GM18867 (cell line): ENCODE results near the gene SLC22A7.

Source experiments
- ATAC-seq: cut with Tn5 transposase; IDR thresholded peaks from one replicate; pipeline ENCODE4 v1.9.1; 2021; ENCODE audit warnings: mild to moderate bottlenecking, moderate library complexity; ENCODE audit not compliant: unreplicated experiment

Gene SLC22A7

DNA sequence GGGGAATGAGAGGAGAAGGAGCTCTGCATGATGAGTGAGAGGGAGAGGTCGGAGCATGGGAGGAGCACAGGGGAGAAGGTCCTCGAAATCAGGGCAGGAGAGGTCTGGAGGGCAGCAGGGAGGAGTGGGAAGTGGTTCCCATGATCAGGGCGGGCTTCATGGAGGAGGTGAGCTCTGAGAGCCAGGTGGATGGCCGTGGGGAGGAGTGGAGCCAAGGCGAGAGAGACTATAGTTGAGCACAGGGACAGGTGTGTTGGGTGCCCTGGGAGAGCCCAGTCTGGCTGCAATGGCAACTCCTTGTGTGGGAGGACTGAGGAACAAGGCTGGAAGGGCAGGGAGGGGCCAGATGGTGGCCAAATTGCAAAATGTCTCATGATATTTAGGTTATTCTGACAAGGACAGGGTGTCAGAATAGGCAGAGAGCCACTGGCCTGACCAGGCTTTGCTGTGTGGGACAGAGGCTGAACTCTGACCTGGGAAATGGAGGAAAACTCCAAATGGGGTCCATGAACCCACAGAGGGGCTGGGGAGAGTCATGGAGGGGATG lies 33.4 kb upstream of the SLC22A7 start:
- no peak for ATAC-seq

DNA sequence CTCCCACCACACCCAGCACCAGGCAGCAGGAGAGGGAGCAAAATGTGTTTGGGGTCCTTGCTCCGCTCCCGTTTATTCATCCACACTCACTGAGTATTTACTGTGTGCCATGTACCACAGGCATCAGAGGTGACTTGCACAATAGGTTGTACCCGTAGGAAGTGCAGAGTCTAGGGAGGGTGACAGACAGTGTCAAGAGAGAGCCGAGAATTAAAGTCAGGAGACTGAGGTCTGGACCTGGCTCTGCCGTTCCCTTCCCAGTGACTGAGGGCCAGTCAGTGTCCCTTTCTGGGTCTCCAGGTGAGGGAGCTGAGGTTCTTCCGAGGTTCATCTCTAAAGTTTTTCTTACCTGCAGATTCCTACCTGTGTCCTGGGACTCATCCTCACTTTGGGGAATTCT lies 32.5 kb upstream of the SLC22A7 start:
- ATAC-seq, result no peak

DNA sequence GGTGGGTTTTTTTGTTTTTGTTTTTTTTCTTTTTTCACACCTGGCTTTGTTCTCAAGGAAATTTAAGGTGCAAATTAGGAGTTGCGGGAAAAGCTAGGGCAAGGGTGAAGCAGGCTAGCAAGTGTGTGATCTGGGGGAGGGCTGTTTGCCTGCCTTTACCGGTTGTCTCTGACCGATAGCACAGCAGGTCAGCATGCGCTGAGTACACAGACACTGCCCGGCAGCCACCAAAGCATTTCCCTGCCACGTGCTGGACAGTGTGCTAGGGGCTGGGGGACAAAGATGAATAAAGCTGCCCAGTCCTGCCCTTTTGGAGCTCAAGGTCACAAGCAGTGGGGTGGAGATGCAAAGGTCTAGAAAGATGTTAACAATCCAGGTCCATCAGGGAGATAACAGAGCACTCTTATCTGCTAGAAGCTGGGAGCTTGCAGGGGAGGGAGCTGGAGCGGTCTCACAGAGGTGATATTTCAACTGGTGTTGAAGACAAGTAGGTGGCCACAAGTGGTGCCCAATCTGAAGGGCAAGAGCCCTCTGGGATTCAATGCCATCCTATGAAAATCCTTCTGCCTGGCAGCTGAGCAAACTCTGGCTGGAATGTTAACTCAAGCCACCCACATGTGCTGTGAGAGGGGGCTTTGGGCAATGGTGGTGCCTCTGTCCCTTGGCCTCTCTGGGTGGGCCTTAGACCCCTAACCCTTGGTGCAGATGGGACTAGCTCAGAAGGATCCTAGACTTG lies 30.3 kb upstream of the SLC22A7 start:
- ATAC-seq, result no peak

DNA sequence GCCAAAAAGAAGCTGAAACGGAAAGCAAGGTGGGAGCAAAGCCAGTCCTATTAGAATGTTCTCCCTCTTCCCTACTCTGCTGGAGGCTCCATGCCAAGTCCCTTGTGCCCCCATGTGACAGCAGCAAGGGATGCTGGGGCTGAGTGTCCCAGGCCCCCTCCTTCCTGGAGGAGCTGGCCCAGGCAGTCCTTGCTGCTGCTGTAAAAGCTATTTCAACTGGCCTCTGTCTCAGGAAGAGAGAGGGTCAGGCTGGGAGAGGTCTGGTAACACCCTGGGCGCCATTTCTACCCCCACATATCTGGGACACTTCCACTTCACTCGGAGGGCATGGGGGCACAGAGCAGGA lies 29.7 kb upstream of the SLC22A7 start:
- no peak for ATAC-seq

DNA sequence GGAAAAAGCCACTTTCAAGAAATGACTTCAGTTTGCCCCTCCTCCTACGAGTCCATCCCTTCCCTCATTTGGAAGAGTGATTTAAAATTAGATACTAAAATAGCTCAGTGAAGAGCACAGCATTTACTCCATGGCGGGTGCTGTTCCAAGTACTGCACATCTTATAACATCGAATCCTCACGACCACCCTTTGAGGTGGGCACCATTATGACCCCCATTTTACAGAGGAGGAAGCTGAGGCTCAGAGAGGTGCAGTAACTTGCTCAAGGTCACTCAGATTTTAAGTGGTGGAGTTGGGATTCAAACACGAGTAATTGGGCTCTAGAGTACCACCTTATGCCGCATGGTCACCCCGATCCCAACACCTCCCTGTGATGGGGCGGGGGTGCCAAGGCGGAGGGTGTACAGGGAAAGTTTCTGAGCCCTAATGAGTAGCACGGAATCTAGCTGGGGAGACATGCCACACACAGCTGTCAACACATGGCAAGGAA lies 29.2 kb upstream of the SLC22A7 start:
- no peak for ATAC-seq

DNA sequence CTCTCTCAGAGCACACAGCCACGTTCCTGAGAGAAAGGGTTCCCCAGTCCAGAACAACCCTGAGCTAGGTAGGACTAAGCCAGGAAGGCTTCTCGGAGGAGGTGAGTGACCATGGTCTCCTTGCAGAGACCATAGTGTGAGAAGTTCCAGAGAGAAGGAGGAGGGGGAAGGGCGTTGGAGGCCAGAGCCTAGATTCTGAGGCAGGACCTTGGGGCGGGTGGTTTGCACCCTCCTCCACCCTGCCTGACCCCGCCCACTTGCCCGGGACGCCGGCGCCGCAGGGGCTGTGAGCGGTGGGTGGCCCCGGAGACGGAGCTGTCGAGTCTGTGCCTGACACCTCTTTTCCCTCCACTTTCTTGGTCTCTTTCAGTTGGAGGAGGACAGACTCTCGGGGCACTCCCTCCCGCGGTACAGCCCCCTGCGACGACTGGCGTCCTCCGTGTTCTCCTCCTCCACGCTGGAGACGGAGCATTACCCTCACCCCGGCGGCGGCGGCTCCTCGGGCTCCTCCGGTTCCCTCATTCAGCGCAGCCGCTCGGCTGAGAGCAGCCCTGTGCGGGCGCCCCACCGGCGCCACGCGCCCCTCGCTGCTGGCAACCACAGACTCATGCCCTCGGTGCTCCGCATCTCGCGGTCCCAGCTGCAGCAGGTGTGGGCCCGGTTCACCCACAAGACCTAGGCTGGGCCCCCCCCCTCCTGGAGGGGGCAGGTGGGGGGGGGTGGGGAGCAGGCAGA lies 28.6 kb upstream of the SLC22A7 start:
- no peak for ATAC-seq

DNA sequence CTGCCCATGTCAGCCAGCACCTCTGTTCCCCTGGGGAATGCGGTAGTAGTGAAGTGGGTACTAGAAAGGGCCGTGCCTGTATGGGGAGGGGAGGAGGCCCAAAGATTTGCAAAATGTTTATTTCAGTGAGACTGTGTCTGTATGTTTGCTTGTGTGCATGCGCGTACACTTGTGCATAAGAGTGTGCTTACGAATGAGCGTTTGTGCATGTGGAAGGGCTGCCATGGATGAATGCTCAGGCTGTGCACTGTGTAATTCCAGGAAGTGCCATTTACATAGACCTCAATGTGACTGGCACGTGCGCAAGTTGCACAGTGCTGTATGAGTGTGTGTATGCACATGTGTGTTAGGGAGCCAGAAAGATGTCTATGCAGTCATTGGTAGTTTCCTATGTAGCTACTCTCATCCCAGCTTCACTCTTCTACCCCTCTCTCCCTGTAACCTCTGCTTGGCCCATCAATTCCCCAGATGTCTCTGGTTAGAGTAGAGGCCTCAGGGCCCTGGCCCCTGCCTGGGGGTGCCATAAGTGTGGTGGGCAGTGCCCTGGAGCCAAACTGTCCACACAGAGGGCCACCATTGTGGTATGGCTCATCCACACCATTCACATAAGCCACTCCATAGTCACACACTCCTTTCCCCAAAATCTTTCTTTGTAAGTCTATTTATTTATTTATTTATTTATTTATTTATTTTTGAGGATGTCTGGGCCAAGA lies 26.8 kb upstream of the SLC22A7 start:
- ATAC-seq, result peak; percentile 47

DNA sequence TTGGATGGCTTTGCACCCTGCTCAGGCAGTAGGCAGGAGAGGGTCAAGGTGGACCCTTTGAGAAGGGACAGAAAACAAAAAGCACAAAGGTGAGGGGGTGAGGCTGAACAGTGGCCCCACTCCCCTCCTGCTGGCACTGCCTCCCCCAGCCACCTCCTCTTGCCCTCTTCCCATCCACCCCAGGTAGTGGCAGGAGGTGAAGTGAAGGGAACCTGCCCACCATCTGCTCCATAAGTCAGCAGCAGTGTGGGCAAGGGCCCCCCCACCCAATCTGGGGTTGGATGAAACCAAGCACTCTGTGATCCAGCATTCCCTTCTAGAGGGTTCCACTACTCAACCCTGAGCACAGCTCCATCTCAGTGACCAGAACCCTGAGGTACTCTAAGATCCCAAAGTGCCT lies 26.1 kb upstream of the SLC22A7 start:
- no peak for ATAC-seq

DNA sequence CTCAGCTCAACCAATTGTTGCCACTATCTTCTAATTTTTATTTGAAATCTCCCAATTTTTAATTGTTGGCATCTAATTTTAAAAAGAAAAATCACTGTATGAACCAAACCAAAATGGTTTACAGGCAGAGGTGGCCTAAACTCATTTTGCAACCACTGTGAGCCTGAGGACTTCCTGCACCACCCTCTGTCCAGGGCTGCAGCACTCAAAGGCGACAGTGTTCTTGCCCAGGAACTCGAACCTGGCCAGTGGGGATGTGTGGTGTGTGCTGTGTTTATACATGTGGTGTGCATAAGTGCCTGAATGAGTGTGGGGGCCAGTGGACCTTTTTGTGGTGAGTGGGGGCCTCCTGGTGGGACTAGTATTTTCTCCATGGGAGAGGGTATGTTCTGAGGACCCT lies 24.4 kb upstream of the SLC22A7 start:
- no peak for ATAC-seq

DNA sequence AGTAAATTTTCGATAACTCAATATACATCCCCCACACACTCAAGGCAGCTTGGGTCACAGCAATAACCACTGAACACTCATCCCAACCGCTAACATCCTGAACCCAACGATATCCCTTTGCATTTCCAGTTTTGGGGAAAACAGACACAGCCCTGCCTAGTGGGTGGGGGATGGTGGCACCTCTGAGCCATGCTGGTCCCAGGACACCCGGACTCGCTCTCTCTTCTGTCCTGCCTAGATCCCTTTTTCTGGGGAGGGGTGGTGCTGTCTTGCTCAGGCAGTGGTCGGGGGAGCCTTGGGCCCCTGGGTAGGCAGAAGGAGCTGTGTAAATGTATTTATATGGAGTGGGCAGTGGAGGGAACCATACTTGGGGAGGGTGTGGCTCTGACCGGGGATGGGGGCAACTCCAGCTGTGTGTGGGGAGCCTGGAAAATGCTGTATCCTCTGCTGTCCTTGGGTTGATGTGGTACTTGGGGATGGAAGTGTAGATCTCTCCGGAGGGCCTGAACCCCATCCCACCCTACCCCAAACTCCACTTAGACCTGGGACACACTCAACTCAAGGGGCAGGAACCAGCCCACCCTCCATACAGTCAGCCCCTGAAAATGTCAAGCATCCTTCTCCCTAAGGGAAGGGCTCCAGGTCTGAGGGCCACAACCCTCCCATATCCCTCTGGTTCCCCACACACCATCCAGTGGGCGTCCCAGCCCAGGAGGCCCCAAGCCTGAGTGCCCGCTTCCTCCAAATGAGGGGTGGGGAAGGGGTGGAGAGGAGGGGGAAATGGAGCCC lies 23.7 kb upstream of the SLC22A7 start:
- ATAC-seq, result no peak

DNA sequence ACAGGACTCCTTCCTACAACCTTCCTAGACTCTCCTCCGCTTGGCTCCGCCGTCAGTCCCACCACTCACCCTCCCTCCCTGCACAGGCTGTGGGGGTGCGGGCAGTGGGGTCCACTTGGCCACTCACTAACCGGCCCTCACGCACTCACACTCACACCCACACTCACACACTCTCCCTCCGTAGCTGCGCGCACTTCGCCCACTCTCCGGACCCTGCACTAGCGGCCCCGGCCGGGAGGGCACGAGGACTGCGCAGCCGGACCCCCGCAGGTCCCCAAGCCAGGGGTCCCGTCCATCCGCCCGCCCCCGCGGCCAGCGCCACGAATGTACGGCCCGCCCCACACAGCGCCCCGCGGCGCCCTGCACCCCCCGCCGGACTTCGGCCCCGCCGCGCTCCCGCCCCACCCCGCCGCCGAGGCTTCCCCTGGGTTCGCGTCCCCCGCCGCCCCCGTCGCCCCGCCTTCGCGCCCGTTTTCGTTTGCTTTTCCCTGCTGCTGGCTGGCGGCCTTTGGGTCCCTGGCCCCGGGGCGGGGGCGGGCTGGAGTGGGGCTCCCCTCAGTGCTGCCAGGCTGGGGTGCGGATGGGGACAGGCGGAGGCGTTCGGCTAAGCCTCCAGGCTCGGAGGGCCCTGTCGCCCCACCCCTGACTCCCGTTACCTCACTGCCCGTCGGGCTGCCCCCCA lies 23.0 kb upstream of the SLC22A7 start:
- no peak for ATAC-seq

DNA sequence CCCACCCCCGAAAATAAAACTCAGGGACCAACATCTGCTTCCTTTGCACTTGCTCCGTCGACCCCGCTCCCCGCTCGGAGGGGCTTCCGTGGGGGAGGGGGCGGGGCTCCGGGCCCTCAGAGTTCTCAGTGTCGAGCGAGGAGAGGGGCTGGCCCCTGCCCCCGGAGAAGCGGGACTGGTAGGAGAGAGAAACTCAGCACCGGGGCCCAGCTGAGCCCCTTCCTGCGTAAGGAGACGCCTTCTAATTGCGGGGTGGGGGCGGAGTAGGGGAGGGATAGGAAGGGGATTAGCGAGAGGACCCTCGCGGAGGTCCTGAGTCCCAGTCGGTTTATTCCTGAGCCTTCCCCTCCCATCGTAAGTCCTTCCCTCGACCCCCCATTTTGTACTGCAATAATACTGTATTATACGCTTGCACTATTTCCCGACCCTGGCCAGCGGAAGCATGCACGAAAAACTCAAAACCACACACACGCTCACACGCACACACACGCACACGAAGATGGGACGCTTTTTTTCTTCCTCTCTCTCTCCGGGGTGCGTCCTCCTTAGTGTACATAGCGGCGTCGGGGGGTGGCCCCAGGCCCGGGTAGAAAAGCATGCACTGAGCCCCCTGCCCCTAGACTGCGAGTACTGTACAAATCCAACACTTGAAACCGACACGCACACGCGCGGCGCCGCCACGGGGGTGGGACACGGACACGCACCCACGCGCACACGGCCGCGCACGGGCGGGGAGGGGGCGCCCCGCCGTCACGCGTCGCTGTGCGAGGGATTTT lies 22.1 kb upstream of the SLC22A7 start:
- ATAC-seq, result no peak

DNA sequence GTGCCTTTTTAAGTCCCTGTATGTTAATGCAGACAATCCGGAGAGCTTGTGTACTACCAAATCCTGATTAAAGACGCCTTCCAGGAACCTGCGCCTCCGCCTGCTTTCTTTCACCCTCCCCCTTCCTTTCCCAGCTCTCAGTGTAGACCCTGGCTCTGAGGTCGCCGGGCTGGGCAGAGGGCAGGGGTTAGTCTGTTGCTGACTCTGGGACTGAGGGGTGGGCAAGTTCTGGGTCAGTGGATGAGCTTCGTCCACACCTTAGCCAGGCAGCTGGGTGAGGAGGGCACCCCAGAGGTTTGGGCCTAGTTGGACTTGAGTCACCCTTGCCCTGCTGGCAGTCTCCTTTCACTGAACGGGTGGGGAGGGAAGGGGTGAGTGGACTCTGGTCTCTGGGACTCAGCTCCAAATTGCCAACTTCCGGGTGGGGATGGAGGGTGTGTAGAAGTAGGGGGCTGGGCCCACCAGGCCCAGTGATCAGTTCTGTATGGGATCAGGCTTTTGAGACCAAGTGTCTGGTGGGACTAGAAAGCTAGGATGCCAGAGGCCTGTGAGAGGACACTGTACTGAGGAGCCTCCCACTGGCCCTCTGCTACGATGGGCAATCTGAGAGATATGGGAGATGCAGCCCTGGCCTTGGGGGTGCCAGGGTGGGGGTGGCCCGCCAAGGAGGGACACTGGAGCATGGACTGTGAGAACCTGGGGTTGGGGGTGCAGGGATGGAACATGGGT lies 21.3 kb upstream of the SLC22A7 start:
- ATAC-seq, result no peak

DNA sequence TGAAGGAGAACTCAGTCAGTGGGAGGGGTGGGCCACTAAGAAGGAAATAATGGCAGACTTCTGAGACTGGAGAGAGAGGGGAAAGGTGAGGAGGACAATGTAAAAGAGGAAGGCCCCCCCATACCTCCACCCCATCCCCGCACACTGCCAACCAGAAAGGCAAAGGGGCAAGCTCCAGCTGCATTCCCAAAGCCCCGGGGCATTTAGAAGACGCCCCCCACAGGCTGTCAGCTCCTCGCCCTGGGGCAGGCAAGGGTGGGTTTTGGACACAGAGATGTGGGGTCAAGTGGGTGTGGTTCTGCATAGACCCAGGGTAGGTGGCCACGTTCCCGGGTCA lies 20.8 kb upstream of the SLC22A7 start:
- ATAC-seq, result no peak

DNA sequence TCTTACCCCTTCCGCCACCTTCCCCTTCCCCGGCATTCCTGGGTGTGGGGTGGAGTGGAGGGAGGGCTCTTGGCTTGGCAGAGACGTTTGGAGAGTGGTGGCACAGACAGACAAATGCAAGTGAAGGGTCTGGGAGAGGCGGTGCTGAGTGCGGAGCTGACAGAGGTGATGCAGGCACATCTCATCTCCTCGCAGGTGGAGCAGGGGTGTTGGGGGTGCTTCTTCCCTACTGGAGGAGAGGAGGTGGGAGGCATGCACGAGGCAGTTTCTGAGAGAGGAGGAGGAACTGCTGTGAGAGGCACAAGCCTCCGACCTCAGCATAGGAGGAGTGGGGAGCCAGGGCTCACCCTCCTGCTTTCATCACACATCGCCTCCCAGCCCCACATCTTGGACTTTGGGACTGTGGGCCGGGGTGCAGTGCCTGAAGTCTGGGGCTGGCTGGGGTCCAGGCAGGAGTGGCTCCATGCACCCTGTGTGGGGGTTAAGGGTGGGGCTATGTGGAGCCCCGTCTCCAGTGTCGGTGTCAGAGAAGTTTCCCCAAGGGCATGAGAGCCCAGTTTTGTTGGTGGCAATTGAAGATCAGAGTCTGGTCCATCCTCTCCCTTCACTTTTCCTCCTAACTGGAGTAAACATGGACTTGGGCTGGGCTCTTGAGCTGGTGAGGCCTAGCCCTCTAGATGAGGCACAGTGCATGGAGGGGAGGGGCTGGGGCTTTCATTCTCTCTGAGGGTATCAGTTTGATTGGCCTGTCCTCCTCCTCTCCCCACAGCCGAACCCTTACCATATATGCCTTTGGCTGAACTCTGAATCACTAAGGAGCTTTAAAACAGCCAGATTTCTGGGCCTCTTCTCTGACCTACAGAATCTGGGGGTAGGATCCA lies 20.2 kb upstream of the SLC22A7 start:
- no peak for ATAC-seq

DNA sequence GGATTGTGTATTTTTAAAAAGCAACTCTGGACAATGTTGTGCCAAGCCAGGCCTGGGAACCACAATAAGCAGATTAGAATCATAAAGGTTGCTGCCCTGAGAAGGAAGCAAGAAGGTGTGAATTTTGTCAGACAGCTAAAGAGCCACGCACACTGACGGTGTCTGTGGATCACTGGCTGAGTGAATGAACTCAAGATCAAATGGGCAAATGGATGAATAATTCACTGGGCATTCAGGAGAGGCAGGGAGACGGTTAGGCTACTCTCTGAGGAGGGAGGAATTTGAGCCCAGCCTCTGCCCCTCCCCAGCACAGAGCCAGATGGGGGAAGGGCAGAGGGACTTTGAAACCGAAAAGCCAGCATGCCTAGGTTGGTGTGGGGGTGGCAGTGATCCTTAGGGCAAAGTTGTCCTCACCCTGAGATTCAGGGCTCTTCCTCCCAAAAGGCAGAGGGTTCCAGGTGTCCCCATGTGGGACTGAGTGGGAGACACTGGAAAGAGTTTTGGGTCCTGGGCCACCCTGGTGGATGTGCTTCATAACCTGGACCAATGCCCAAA lies 19.5 kb upstream of the SLC22A7 start:
- no peak for ATAC-seq

DNA sequence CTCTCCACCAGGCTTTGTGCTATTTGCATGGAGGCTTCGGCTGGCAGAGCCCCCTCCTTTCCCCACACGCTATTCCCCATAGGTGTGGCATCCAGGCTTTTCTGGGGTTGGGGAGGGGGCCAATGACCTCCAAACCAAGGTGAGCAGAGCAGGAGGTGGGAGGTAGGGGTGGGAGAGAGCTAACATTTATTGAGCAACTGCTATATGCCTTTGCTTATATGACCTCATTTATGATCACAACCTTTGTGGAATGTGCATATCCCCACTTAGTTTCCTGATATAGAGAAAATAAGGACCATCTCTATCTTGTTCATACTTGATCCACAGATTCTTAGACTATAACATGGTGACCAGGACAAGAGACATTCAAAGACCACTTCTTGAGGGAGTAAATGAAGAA lies 17.8 kb upstream of the SLC22A7 start:
- no peak for ATAC-seq

DNA sequence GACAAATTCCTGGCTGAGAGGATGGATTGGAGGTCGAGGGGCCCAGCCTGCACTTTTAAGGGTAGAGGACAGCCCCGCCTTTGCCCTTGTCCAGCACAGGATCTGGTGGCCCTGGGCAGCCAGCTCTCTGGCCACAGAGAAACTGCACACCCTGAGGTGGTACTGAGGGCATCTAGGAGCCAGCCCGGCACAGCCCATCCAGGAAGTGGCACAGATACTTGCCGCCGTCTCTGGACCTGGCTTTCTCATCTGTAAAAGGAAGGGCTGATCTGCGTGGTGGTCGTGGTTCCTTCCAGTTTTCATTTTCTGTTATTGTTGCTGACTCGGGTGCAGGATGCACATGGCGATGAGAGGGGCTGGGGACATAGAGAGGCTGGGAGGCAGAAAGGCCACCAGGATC lies 16.0 kb upstream of the SLC22A7 start:
- no peak for ATAC-seq
